CD14-positive monocyte (primary cell): ENCODE results near the gene SRXN1. TPM values are rescaled to one million over a fixed set of nuclear protein-coding genes. Genes with fewer than 3 reads are reported as not detected.

ENCODE experiments used
- DNase-seq, 3 donors: peaks; one replicate each; pipeline ENCODE4 v3.0.0-alpha.2; 2011 to 2022
- H2AFZ ChIP-seq: 2 replicates; pipeline ENCODE4 v1.6.0; 2012; ENCODE audit warnings: mild to moderate bottlenecking, low read depth, low read length, inconsistent platforms; ENCODE audit not compliant: insufficient read depth, poor library complexity, severe bottlenecking
- H3K27ac ChIP-seq, 2 donors: 1 replicate in 1 of 2; 2 replicates in 1 of 2; pipeline ENCODE4 v1.5.1; 2012 to 2013; ENCODE audit warnings: low read length in 2 of 2, control low read depth in 1 of 2, inconsistent platforms in 1 of 2, low read depth in 1 of 2, mild to moderate bottlenecking in 1 of 2
- H3K27me3 ChIP-seq, 2 donors: one replicate each; pipeline versions ENCODE4 v1.6.0 to v1.6.1; 2011 to 2013; ENCODE audit warnings: low read length in 2 of 2; ENCODE audit not compliant: control insufficient read depth in 2 of 2, insufficient read depth in 2 of 2
- H3K36me3 ChIP-seq, 2 donors: replicated peaks in 1 of 2; 1 replicate in 1 of 2; 2 replicates in 1 of 2; pipeline versions ENCODE4 v1.5.1 to v1.6.1; 2012 to 2013; ENCODE audit warnings: low read length in 2 of 2, control low read depth in 1 of 2, inconsistent platforms in 1 of 2, mild to moderate bottlenecking in 1 of 2; ENCODE audit not compliant: insufficient read depth in 2 of 2, control insufficient read depth in 1 of 2
- H3K4me1 ChIP-seq, 2 donors: 1 replicate in 1 of 2; 2 replicates in 1 of 2; pipeline versions ENCODE4 v1.5.1 to v1.6.1; 2012 to 2013; ENCODE audit warnings: low read length in 2 of 2, control low read depth in 1 of 2, inconsistent platforms in 1 of 2, mild to moderate bottlenecking in 1 of 2, moderate library complexity in 1 of 2; ENCODE audit not compliant: insufficient read depth in 2 of 2, control insufficient read depth in 1 of 2
- H3K4me2 ChIP-seq: replicated peaks from 2 replicates; pipeline ENCODE3; 2012; ENCODE audit warnings: low read length, moderate library complexity, mild to moderate bottlenecking; ENCODE audit not compliant: poor library complexity, severe bottlenecking; ENCODE audit errors: extremely low read depth
- H3K4me3 ChIP-seq, 3 experiments: fragments of 200-600 bp in 1 of 3; sonication (generic) in 1 of 3; replicated peaks in 1 of 3; 1 replicate in 2 of 3; 2 replicates in 1 of 3; pipeline ENCODE4 v1.5.1; 2011 to 2013; ENCODE audit warnings: low read length in 3 of 3, mild to moderate bottlenecking in 3 of 3, control low read depth in 2 of 3, low read depth in 2 of 3, inconsistent platforms in 1 of 3, moderate library complexity in 1 of 3
- H3K79me2 ChIP-seq: 2 replicates; pipeline ENCODE4 v1.6.0; 2012; ENCODE audit warnings: mild to moderate bottlenecking, control low read depth, inconsistent platforms, low read length, moderate library complexity; ENCODE audit not compliant: insufficient read depth
- H3K9ac ChIP-seq: 2 replicates; pipeline ENCODE4 v1.6.0; 2017; ENCODE audit warnings: low read length, mild to moderate bottlenecking; ENCODE audit not compliant: insufficient read depth, poor library complexity, severe bottlenecking
- H3K9me3 ChIP-seq, 2 donors: replicated peaks in 1 of 2; 1 replicate in 1 of 2; 2 replicates in 1 of 2; pipeline versions ENCODE4 v1.5.1 to v1.6.1; 2012 to 2013; ENCODE audit warnings: low read length in 2 of 2, control low read depth in 1 of 2; ENCODE audit not compliant: control insufficient read depth in 1 of 2, insufficient read depth in 1 of 2
- H4K20me1 ChIP-seq: 2 replicates; pipeline ENCODE4 v1.6.0; 2012; ENCODE audit warnings: mild to moderate bottlenecking, low read length, control low read depth, moderate library complexity; ENCODE audit not compliant: insufficient read depth
- H3K27ac Mint-ChIP-seq, 7 donors: one replicate each; pipeline ENCODE4 v1.8.0; 2020; ENCODE audit warnings: mild to moderate bottlenecking in 7 of 7, mixed read lengths in 7 of 7, moderate library complexity in 6 of 7, inconsistent platforms in 2 of 7
- H3K27me3 Mint-ChIP-seq, 3 donors: one replicate each; pipeline ENCODE4 v1.8.0; 2021 to 2022; ENCODE audit warnings: low read depth in 3 of 3, mild to moderate bottlenecking in 3 of 3, mixed read lengths in 3 of 3, moderate library complexity in 3 of 3, inconsistent platforms in 1 of 3
- H3K36me3 Mint-ChIP-seq, 2 donors: one replicate each; pipeline ENCODE4 v1.8.0; 2020; ENCODE audit warnings: mixed read lengths in 2 of 2, inconsistent platforms in 1 of 2, mild to moderate bottlenecking in 1 of 2
- H3K4me1 Mint-ChIP-seq: one replicate; pipeline ENCODE4 v1.8.0; 2020; ENCODE audit warnings: mild to moderate bottlenecking, mixed read lengths
- H3K4me3 Mint-ChIP-seq, 2 donors: one replicate each; pipeline ENCODE4 v1.8.0; 2020; ENCODE audit warnings: mild to moderate bottlenecking in 2 of 2, mixed read lengths in 2 of 2, moderate library complexity in 1 of 2
- H3K9me3 Mint-ChIP-seq, 7 donors: one replicate each; pipeline ENCODE4 v1.8.0; 2020 to 2022; ENCODE audit warnings: mixed read lengths in 7 of 7, mild to moderate bottlenecking in 6 of 7, moderate library complexity in 6 of 7, inconsistent platforms in 2 of 7
- CTCF ChIP-seq: fragments of 200-600 bp; IDR thresholded peaks from one replicate; pipeline ENCODE4 v1.8.0; 2022; ENCODE audit warnings: antibody characterized with exemption, mild to moderate bottlenecking
- WGBS: methylation state at CpG from one replicate; pipeline ENCODE4 v1.1.5; 2013; ENCODE audit warnings: missing lambda C conversion rate; ENCODE audit not compliant: insufficient coverage; 5-methylcytosine and 5-hydroxymethylcytosine counted together
- intact Hi-C, 2 donors: fragments of 100-400 bp; cut with micrococcal nuclease; formaldehyde crosslinking; loops; one replicate each; pipeline versions ENCODE4 v1.15.0 to v1.15.1; 2023
- polyA plus RNA-seq, 3 donors: library from polyadenylated mRNA; depleted of rRNA in 1 of 3; unstranded in 2 of 3; stranded (reverse) in 1 of 3; fragments of 300-500 nt in 2 of 3; fragments of >200 nt in 1 of 3; fragmentation: Illumina TruSeq in 2 of 3; gene quantifications; 1 replicate in 2 of 3; 2 replicates in 1 of 3; pipeline ENCODE4 v1.2.3, GENCODE V29; 2012 to 2021

Gene SRXN1
- polyA plus RNA-seq, 3 donors = 33.5 to 62.4 (median 56.6) TPM

- intact Hi-C loops = no loop called here
- no peaks in the 10 kb centered on the region for H3K79me2 ChIP-seq
- no peak overlapping the region for H2AFZ ChIP-seq
- no peaks in the 10 kb centered on the region for H3K36me3 Mint-ChIP-seq
- H3K4me2 ChIP-seq = no peak overlapping the region
- H3K9ac ChIP-seq = no peak overlapping the region
- H3K4me1 Mint-ChIP-seq = peaks cover 10% of the 10 kb centered on the region
- peaks cover 5 to 11% (median 7%) of the 10 kb centered on the region in 7 donors for H3K9me3 Mint-ChIP-seq
- H3K4me3 ChIP-seq = no peak overlapping the region
- DNase-seq = no peak
- peaks cover 6 to 8% of the 10 kb centered on the region in 2 donors for H3K9me3 ChIP-seq
- 27% methylated on average over 5 of the region's 7 CpGs for WGBS
- peaks cover 3 to 7% (median 7%) of the 10 kb centered on the region in 3 donors for H3K27me3 Mint-ChIP-seq
- no peaks in the 10 kb centered on the region for H3K36me3 ChIP-seq
- no peaks in the 10 kb centered on the region for H4K20me1 ChIP-seq
- TF ChIP-seq CTCF = no peak
- H3K27me3 ChIP-seq = no peaks in the 10 kb centered on the region
- peaks cover 5 to 7% of the 10 kb centered on the region in 2 donors for H3K4me1 ChIP-seq
- no peak overlapping the region for H3K4me3 Mint-ChIP-seq
- no peak overlapping the region for H3K27ac Mint-ChIP-seq
- H3K27ac ChIP-seq = no peak overlapping the region
These were observed 32.8 kb downstream of the SRXN1 start for GRCh38 chr20:620246-620645.

- Mint-ChIP-seq H3K4me3 (no peak overlapping the region), H3K36me3 (no peaks in the 10 kb centered on the region), H3K27ac (no peak overlapping the region), H3K9me3 (peaks cover 5 to 8% (median 7%) of the 10 kb centered on the region in 7 donors), H3K4me1 (peaks cover 15% of the 10 kb centered on the region), H3K27me3 (peaks cover 3 to 7% (median 7%) of the 10 kb centered on the region in 3 donors)
- Histone ChIP-seq H3K36me3 (no peaks in the 10 kb centered on the region), H3K4me1 (peaks cover 5 to 11% of the 10 kb centered on the region in 2 donors), H3K4me2 (no peak overlapping the region), H4K20me1 (no peaks in the 10 kb centered on the region), H3K4me3 (no peak overlapping the region), H3K27me3 (no peaks in the 10 kb centered on the region), H3K79me2 (no peaks in the 10 kb centered on the region), H3K27ac (no peak overlapping the region), H3K9me3 (peaks cover 6 to 7% of the 10 kb centered on the region in 2 donors), H2AFZ (no peak overlapping the region), H3K9ac (no peak overlapping the region)
- intact Hi-C loops = no loop called here
- no peak for TF ChIP-seq CTCF
- no peak for DNase-seq
- 73% methylated on average over 3 of the region's 5 CpGs for WGBS
These were observed 34.0 kb downstream of the SRXN1 start for GRCh38 chr20:618980-619379.
